Cardiac muscle cell (in vitro differentiated cells and primary cell): ENCODE results near the gene AGTPBP1. TPM values are rescaled to one million over a fixed set of nuclear protein-coding genes. Genes with fewer than 3 reads are reported as not detected.

Source experiments
- DNase-seq, 2 donors: peaks; one replicate each; pipeline versions ENCODE4 v3.0.0 to v3.0.0-alpha.2; 2010 to 2017; ENCODE audit warnings: low read depth in 1 of 2, low spot score in 1 of 2
- H3K27ac ChIP-seq: fragments of 200-600 bp; sonication (generic); 2 replicates; pipeline ENCODE4 v1.5.1; 2016
- H3K27me3 ChIP-seq: fragments of 200-600 bp; sonication (generic); 2 replicates; pipeline ENCODE4 v1.6.0; 2016; ENCODE audit warnings: control low read depth
- H3K36me3 ChIP-seq: fragments of 200-600 bp; sonication (generic); 2 replicates; pipeline ENCODE4 v1.5.1; 2016; ENCODE audit warnings: control low read depth
- H3K4me1 ChIP-seq: fragments of 200-600 bp; sonication (generic); 2 replicates; pipeline ENCODE4 v1.8.1; 2017; ENCODE audit warnings: low read depth, mild to moderate bottlenecking, mixed run types
- H3K4me3 ChIP-seq: fragments of 200-600 bp; sonication (generic); 2 replicates; pipeline ENCODE4 v1.5.1; 2016; ENCODE audit warnings: mild to moderate bottlenecking
- H3K9me3 ChIP-seq: fragments of 200-600 bp; sonication (generic); 2 replicates; pipeline ENCODE4 v1.5.1; 2017; ENCODE audit warnings: low read depth, mild to moderate bottlenecking, control low read depth
- polyA plus RNA-seq: library from polyadenylated mRNA; unstranded; fragments of >200 nt; fragmentation: Nextera tagmentation; extraction: Ambion mirVana; gene quantifications from 2 replicates; pipeline ENCODE4 v1.2.1, GENCODE V29; 2016
- total RNA-seq: library from RNA; depleted of rRNA; stranded (reverse); fragments of >200 nt; gene quantifications from 2 replicates; pipeline ENCODE4 v1.2.3, GENCODE V29; 2016
- TF ChIP-seq, protein P1 (sequence below): IDR thresholded peaks from 2 replicates; pipeline ENCODE4 v1.5.1; 2012; ENCODE audit warnings: low read depth, mild to moderate bottlenecking, low read length

The AGTPBP1 gene
- total and polyA plus RNA-seq, 2 experiments from 2014 or later = 15.0 to 30.5 TPM

GRCh38 chr9:85516976-85517637, 224.6 kb downstream of the AGTPBP1 start:
- no peak for DNase-seq
- no peak overlapping the region for H3K4me3 ChIP-seq
- no peaks in the 10 kb centered on the region for H3K9me3 ChIP-seq
- TF ChIP-seq, protein P1, sequence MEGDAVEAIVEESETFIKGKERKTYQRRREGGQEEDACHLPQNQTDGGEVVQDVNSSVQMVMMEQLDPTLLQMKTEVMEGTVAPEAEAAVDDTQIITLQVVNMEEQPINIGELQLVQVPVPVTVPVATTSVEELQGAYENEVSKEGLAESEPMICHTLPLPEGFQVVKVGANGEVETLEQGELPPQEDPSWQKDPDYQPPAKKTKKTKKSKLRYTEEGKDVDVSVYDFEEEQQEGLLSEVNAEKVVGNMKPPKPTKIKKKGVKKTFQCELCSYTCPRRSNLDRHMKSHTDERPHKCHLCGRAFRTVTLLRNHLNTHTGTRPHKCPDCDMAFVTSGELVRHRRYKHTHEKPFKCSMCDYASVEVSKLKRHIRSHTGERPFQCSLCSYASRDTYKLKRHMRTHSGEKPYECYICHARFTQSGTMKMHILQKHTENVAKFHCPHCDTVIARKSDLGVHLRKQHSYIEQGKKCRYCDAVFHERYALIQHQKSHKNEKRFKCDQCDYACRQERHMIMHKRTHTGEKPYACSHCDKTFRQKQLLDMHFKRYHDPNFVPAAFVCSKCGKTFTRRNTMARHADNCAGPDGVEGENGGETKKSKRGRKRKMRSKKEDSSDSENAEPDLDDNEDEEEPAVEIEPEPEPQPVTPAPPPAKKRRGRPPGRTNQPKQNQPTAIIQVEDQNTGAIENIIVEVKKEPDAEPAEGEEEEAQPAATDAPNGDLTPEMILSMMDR = no peak
- no peaks in the 10 kb centered on the region for H3K4me1 ChIP-seq
- no peak overlapping the region for H3K27ac ChIP-seq
- H3K27me3 ChIP-seq = peaks cover 12% of the 10 kb centered on the region
- H3K36me3 ChIP-seq = no peaks in the 10 kb centered on the region

DNA sequence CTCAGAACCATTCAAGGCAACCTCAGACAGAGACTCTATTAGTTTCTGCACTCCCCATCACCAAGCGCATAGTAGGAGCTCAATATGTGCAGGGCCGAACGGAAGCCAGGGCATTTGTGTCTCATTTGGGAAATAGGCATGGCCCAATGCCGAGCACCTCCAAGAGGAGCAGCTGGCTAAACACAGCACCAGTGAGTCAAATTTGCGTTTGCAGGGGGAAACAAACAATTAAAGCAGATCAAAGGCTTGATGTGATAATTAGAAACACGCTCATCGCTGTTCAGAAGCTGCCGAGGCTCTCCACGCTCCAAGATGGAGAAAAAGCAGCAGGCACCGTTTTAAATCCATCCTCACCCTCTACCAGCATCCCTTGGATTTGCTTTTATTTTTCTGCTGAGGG, 225.3 kb downstream of the AGTPBP1 start:
- Histone ChIP-seq H3K27ac (no peak overlapping the region), H3K27me3 (peaks cover 5% of the 10 kb centered on the region), H3K9me3 (no peaks in the 10 kb centered on the region), H3K4me3 (no peak overlapping the region), H3K36me3 (no peaks in the 10 kb centered on the region), H3K4me1 (no peaks in the 10 kb centered on the region)
- no peak for DNase-seq
- TF ChIP-seq, protein P1 = no peak

- TF ChIP-seq, protein P1 = no peak
- H3K36me3 ChIP-seq = no peaks in the 10 kb centered on the region
- no peaks in the 10 kb centered on the region for H3K4me1 ChIP-seq
- H3K4me3 ChIP-seq = no peak overlapping the region
- H3K27me3 ChIP-seq = no peaks in the 10 kb centered on the region
- DNase-seq = no peak
- no peak overlapping the region for H3K27ac ChIP-seq
- H3K9me3 ChIP-seq = no peaks in the 10 kb centered on the region
These were observed 226.7 kb downstream of the AGTPBP1 start for GRCh38 chr9:85515021-85515420.

DNA sequence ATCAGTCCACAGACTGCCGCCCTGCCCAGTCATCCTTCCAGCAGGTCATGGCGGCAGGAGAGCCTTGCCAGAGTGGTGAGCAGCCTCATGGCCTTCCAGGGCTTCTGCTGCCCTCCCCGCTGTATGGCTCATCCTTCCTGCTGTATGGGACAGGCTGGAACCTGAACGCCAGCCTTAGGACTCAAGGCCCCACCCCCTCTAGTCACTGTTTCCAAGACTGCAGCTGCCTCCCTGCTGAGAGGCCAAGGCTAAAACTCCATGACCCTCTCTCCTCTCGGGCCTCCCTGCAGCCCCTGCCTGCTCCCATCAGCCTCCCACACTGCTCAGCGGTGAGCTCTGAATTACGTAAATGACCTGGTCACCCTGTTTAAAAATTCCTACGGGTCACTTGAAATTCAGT, 227.5 kb downstream of the AGTPBP1 start:
- Histone ChIP-seq H3K36me3 (no peaks in the 10 kb centered on the region), H3K4me3 (no peak overlapping the region), H3K27ac (no peak overlapping the region), H3K4me1 (no peaks in the 10 kb centered on the region), H3K9me3 (no peaks in the 10 kb centered on the region), H3K27me3 (no peaks in the 10 kb centered on the region)
- TF ChIP-seq, protein P1 = no peak
- DNase-seq = no peak

GRCh38 chr9:85511746-85512145, 230.0 kb downstream of the AGTPBP1 start:
- DNase-seq = no peak
- no peak overlapping the region for H3K4me3 ChIP-seq
- H3K27ac ChIP-seq = no peak overlapping the region
- no peaks in the 10 kb centered on the region for H3K4me1 ChIP-seq
- TF ChIP-seq, protein P1 = no peak
- H3K9me3 ChIP-seq = no peaks in the 10 kb centered on the region
- no peaks in the 10 kb centered on the region for H3K27me3 ChIP-seq
- no peaks in the 10 kb centered on the region for H3K36me3 ChIP-seq
